K562 (cell line): ENCODE results near the gene U2AF1L4. TPM values are rescaled to one million over a fixed set of nuclear protein-coding genes. Genes with fewer than 3 reads are reported as not detected.

Source experiments
- ELF4 ChIP-seq: fragments of 450-650 bp; formaldehyde crosslinking; IDR thresholded peaks from 2 replicates; pipeline ENCODE4 v1.4.0; 2022; ENCODE audit warnings: missing genetic modification characterization
- FOSL1 ChIP-seq: fragments of 200-800 bp; sonication (Bioruptor generic); conservative IDR thresholded peaks from 2 replicates; pipeline ENCODE4 v1.6.1; 2016; ENCODE audit warnings: missing genetic modification characterization, missing compliant biosample characterization
- JUN ChIP-seq, 2 experiments: sonication (generic) in 1 of 2; formaldehyde crosslinking in 1 of 2; IDR thresholded peaks; 2 replicates each; pipeline versions ENCODE4 v1.6.1 to v1.8.0; 2012 to 2022; ENCODE audit warnings: borderline replicate concordance in 2 of 2, mild to moderate bottlenecking in 2 of 2, improper control_type of control experiment in 1 of 2, low read depth in 1 of 2, low read length in 1 of 2, missing genetic modification reagents in 1 of 2
- LCOR ChIP-seq: sonication (generic); formaldehyde crosslinking; IDR thresholded peaks from 2 replicates; pipeline ENCODE4 v1.8.0; 2022; ENCODE audit warnings: mild to moderate bottlenecking, missing genetic modification reagents
- MTA1 ChIP-seq: fragments of 450-650 bp; IDR thresholded peaks from 2 replicates; pipeline ENCODE4 v1.6.1; 2017; ENCODE audit warnings: borderline replicate concordance
- PPARD ChIP-seq: fragments of 250-450 bp; sonication (Bioruptor Pico); IDR thresholded peaks from 2 replicates; pipeline ENCODE4 v1.8.0; 2022; ENCODE audit warnings: inconsistent platforms, mild to moderate bottlenecking, moderate library complexity
- ZC3H11A ChIP-seq: IDR thresholded peaks from 2 replicates; pipeline ENCODE4 v1.6.1; 2012; ENCODE audit warnings: low read depth, low read length, improper control_type of control experiment
- ZC3H8 ChIP-seq: fragments of 450-650 bp; IDR thresholded peaks from 2 replicates; pipeline ENCODE4 v1.6.1; 2017
- polyA plus RNA-seq, 8 experiments: library from polyadenylated mRNA; depleted of rRNA in 4 of 8; stranded (reverse) in 5 of 8; unstranded in 3 of 8; fragments of >200 nt; fragmentation: Nextera tagmentation in 2 of 8; fragmentation: Illumina TruSeq in 1 of 8; extraction: Ambion mirVana in 2 of 8; extraction: Trizol in 1 of 8; gene quantifications; 2 replicates each; pipeline versions ENCODE4 v1.2.1 to v1.2.3, GENCODE V29; 2011 to 2014; ENCODE audit warnings: inconsistent platforms in 1 of 8, missing spikeins in 1 of 8
- total RNA-seq, 7 experiments: library from RNA; depleted of rRNA in 6 of 7; stranded (reverse); fragments of >200 nt in 6 of 7; fragmentation: Illumina TruSeq in 2 of 7; extraction: Trizol in 2 of 7; gene quantifications; 2 replicates each; pipeline versions ENCODE4 v1.2.1 to v1.2.3, GENCODE V29; 2011 to 2021; ENCODE audit warnings: low replicate concordance in 1 of 7
- TF ChIP-seq, protein P1 (sequence below): fragments of 250-450 bp; sonication (Bioruptor Pico); IDR thresholded peaks from 2 replicates; pipeline ENCODE4 v1.9.0; 2021; ENCODE audit warnings: mild to moderate bottlenecking, inconsistent platforms
- TF ChIP-seq, protein P2 (sequence below): sonication (generic); formaldehyde crosslinking; IDR thresholded peaks from 2 replicates; pipeline ENCODE4 v1.8.0; 2022; ENCODE audit warnings: missing genetic modification reagents, mild to moderate bottlenecking, borderline replicate concordance
- TF ChIP-seq, protein P3 (sequence below): fragments of 450-650 bp; IDR thresholded peaks from 2 replicates; pipeline ENCODE4 v1.6.1; 2018; ENCODE audit not compliant: partially characterized antibody
- TF ChIP-seq, protein P4 (sequence below): fragments of 450-650 bp; IDR thresholded peaks from 2 replicates; pipeline ENCODE4 v1.6.1; 2016; ENCODE audit warnings: borderline replicate concordance
- TF ChIP-seq, protein P5 (sequence below): IDR thresholded peaks from 2 replicates; pipeline ENCODE4 v1.6.1; 2016; ENCODE audit warnings: missing genetic modification characterization, missing compliant biosample characterization

Gene U2AF1L4
- total and polyA plus RNA-seq, 9 of the 15 experiments (the other 6 are each of a cell fraction or from before 2014, with no cell fraction given) = 8.4 to 19.5 (median 12.6) TPM

GRCh38 chr19:35716801-35717664, 28.2 kb downstream of the U2AF1L4 start (continued):
- TF ChIP-seq MTA1 (peak; percentile 78; the same call in 1 of the 2 replicates), JUN (IDR thresholded peaks at IDR 0.05; ENCODE audit: borderline replicate concordance, low read depth, low read length) (0 out of 2 replicates have a peak, but pooled peaks have one; percentile 15), JUN (CRISPR knock-in tag; IDR thresholded peaks at IDR 0.05; ENCODE audit: borderline replicate concordance) (no peak), LCOR (peak; percentile 86), ZC3H8 (no peak), FOSL1 (tag) (no peak), ELF4 (no peak), ZC3H11A (no peak), PPARD (CRISPR knock-in tag) (no peak)
- TF ChIP-seq, protein P1, sequence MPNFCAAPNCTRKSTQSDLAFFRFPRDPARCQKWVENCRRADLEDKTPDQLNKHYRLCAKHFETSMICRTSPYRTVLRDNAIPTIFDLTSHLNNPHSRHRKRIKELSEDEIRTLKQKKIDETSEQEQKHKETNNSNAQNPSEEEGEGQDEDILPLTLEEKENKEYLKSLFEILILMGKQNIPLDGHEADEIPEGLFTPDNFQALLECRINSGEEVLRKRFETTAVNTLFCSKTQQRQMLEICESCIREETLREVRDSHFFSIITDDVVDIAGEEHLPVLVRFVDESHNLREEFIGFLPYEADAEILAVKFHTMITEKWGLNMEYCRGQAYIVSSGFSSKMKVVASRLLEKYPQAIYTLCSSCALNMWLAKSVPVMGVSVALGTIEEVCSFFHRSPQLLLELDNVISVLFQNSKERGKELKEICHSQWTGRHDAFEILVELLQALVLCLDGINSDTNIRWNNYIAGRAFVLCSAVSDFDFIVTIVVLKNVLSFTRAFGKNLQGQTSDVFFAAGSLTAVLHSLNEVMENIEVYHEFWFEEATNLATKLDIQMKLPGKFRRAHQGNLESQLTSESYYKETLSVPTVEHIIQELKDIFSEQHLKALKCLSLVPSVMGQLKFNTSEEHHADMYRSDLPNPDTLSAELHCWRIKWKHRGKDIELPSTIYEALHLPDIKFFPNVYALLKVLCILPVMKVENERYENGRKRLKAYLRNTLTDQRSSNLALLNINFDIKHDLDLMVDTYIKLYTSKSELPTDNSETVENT = 0 out of 2 replicates have a peak, but pooled peaks have one; percentile 11
- TF ChIP-seq, protein P2, sequence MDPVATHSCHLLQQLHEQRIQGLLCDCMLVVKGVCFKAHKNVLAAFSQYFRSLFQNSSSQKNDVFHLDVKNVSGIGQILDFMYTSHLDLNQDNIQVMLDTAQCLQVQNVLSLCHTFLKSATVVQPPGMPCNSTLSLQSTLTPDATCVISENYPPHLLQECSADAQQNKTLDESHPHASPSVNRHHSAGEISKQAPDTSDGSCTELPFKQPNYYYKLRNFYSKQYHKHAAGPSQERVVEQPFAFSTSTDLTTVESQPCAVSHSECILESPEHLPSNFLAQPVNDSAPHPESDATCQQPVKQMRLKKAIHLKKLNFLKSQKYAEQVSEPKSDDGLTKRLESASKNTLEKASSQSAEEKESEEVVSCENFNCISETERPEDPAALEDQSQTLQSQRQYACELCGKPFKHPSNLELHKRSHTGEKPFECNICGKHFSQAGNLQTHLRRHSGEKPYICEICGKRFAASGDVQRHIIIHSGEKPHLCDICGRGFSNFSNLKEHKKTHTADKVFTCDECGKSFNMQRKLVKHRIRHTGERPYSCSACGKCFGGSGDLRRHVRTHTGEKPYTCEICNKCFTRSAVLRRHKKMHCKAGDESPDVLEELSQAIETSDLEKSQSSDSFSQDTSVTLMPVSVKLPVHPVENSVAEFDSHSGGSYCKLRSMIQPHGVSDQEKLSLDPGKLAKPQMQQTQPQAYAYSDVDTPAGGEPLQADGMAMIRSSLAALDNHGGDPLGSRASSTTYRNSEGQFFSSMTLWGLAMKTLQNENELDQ = no peak
- TF ChIP-seq, protein P3, sequence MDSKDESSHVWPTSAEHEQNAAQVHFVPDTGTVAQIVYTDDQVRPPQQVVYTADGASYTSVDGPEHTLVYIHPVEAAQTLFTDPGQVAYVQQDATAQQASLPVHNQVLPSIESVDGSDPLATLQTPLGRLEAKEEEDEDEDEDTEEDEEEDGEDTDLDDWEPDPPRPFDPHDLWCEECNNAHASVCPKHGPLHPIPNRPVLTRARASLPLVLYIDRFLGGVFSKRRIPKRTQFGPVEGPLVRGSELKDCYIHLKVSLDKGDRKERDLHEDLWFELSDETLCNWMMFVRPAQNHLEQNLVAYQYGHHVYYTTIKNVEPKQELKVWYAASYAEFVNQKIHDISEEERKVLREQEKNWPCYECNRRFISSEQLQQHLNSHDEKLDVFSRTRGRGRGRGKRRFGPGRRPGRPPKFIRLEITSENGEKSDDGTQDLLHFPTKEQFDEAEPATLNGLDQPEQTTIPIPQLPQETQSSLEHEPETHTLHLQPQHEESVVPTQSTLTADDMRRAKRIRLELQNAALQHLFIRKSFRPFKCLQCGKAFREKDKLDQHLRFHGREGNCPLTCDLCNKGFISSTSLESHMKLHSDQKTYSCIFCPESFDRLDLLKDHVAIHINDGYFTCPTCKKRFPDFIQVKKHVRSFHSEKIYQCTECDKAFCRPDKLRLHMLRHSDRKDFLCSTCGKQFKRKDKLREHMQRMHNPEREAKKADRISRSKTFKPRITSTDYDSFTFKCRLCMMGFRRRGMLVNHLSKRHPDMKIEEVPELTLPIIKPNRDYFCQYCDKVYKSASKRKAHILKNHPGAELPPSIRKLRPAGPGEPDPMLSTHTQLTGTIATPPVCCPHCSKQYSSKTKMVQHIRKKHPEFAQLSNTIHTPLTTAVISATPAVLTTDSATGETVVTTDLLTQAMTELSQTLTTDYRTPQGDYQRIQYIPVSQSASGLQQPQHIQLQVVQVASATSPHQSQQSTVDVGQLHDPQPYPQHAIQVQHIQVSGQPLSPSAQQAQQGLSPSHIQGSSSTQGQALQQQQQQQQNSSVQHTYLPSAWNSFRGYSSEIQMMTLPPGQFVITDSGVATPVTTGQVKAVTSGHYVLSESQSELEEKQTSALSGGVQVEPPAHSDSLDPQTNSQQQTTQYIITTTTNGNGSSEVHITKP = peak; percentile 72
- TF ChIP-seq, protein P4, sequence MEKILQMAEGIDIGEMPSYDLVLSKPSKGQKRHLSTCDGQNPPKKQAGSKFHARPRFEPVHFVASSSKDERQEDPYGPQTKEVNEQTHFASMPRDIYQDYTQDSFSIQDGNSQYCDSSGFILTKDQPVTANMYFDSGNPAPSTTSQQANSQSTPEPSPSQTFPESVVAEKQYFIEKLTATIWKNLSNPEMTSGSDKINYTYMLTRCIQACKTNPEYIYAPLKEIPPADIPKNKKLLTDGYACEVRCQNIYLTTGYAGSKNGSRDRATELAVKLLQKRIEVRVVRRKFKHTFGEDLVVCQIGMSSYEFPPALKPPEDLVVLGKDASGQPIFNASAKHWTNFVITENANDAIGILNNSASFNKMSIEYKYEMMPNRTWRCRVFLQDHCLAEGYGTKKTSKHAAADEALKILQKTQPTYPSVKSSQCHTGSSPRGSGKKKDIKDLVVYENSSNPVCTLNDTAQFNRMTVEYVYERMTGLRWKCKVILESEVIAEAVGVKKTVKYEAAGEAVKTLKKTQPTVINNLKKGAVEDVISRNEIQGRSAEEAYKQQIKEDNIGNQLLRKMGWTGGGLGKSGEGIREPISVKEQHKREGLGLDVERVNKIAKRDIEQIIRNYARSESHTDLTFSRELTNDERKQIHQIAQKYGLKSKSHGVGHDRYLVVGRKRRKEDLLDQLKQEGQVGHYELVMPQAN = peak; percentile 88
- TF ChIP-seq, protein P5, sequence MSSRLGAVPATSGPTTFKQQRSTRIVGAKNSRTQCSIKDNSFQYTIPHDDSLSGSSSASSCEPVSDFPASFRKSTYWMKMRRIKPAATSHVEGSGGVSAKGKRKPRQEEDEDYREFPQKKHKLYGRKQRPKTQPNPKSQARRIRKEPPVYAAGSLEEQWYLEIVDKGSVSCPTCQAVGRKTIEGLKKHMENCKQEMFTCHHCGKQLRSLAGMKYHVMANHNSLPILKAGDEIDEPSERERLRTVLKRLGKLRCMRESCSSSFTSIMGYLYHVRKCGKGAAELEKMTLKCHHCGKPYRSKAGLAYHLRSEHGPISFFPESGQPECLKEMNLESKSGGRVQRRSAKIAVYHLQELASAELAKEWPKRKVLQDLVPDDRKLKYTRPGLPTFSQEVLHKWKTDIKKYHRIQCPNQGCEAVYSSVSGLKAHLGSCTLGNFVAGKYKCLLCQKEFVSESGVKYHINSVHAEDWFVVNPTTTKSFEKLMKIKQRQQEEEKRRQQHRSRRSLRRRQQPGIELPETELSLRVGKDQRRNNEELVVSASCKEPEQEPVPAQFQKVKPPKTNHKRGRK (tag) = no peak
